Endodermal cell (in vitro differentiated cells): ENCODE results near the gene CCND2. TPM values are rescaled to one million over a fixed set of nuclear protein-coding genes. Genes with fewer than 3 reads are reported as not detected.
A peak's percentile ranks its signal among the peaks of the same experiment; 100 is the strongest.

Source experiments
- DNase-seq: peaks from one replicate; pipeline ENCODE4 v3.0.0-alpha.2; 2017
- H3K27ac ChIP-seq: 2 replicates; pipeline ENCODE4 v1.5.1; 2013; ENCODE audit warnings: mild to moderate bottlenecking, low read depth, low read length, moderate library complexity
- H3K27me3 ChIP-seq: 2 replicates; pipeline ENCODE4 v1.6.1; 2013; ENCODE audit warnings: mild to moderate bottlenecking, low read length, moderate library complexity; ENCODE audit not compliant: insufficient read depth, control insufficient read depth, poor library complexity, severe bottlenecking
- H3K36me3 ChIP-seq: 2 replicates; pipeline ENCODE4 v1.7.0; 2013; ENCODE audit warnings: mild to moderate bottlenecking, low read length, moderate library complexity; ENCODE audit not compliant: control insufficient read depth, insufficient read depth
- H3K4me1 ChIP-seq: one replicate; pipeline ENCODE4 v1.7.0; 2013; ENCODE audit warnings: low read length; ENCODE audit not compliant: control insufficient read depth, insufficient read depth
- H3K4me3 ChIP-seq: 2 replicates; pipeline ENCODE4 v1.5.1; 2013; ENCODE audit warnings: mild to moderate bottlenecking, low read length, moderate library complexity
- H3K9ac ChIP-seq: 2 replicates; pipeline ENCODE4 v1.6.1; 2013; ENCODE audit warnings: mild to moderate bottlenecking, low read length, moderate library complexity; ENCODE audit not compliant: poor library complexity, severe bottlenecking; ENCODE audit errors: extremely low read depth
- H3K9me3 ChIP-seq: 2 replicates; pipeline ENCODE4 v1.6.1; 2013; ENCODE audit warnings: mild to moderate bottlenecking, low read length, moderate library complexity; ENCODE audit not compliant: control insufficient read depth
- H3K27ac Mint-ChIP-seq: 2 replicates; pipeline ENCODE4 v1.8.0; 2020; ENCODE audit warnings: mixed read lengths
- H3K27me3 Mint-ChIP-seq: 2 replicates; pipeline ENCODE4 v1.8.0; 2021; ENCODE audit warnings: mild to moderate bottlenecking, mixed read lengths; ENCODE audit not compliant: insufficient read depth
- H3K36me3 Mint-ChIP-seq: 2 replicates; pipeline ENCODE4 v1.8.0; 2020; ENCODE audit warnings: low read depth, mixed read lengths
- H3K4me1 Mint-ChIP-seq: 2 replicates; pipeline ENCODE4 v1.8.0; 2020; ENCODE audit warnings: mixed read lengths
- H3K4me3 Mint-ChIP-seq: 2 replicates; pipeline ENCODE4 v1.8.0; 2020; ENCODE audit warnings: mild to moderate bottlenecking, moderate library complexity, mixed read lengths
- H3K9me3 Mint-ChIP-seq: 2 replicates; pipeline ENCODE4 v1.8.0; 2020; ENCODE audit warnings: mild to moderate bottlenecking, mixed read lengths
- CTCF ChIP-seq: fragments of 200-600 bp; sonication (generic); conservative IDR thresholded peaks from 2 replicates; pipeline ENCODE4 v1.5.0; 2021; ENCODE audit warnings: antibody characterized with exemption, mild to moderate bottlenecking
- WGBS, 2 experiments: methylation state at CpG; one replicate each; pipeline versions ENCODE4 v1.1.5 to v1.1.7; 2013; ENCODE audit warnings: missing lambda C conversion rate in 2 of 2, mixed read lengths in 1 of 2; ENCODE audit not compliant: insufficient coverage in 1 of 2, insufficient read length in 1 of 2; 5-methylcytosine and 5-hydroxymethylcytosine counted together
- total RNA-seq, 2 donors: library from RNA; stranded (reverse); fragmentation: NEBNext Ultra II Directional in 1 of 2; extraction: Animal tissue kit (Norgen Biotek cat#: 25700) in 1 of 2; gene quantifications; 2 replicates in 1 of 2; 3 replicates in 1 of 2; pipeline ENCODE4 v1.2.1, GENCODE V29; 2021

The CCND2 gene
- total RNA-seq, 2 donors from 2014 or later = 286 to 362 TPM

- Mint-ChIP-seq H3K36me3 (peaks cover 94% of the 10 kb centered on the region), H3K27me3 (peaks cover 9% of the 10 kb centered on the region), H3K4me1 (peaks cover 40% of the 10 kb centered on the region), H3K9me3 (no peaks in the 10 kb centered on the region), H3K27ac (no peak overlapping the region), H3K4me3 (no peak overlapping the region)
- peaks cover 7% of the 10 kb centered on the region for H3K27me3 ChIP-seq
- no peak overlapping the region for H3K4me3 ChIP-seq
- peaks cover 58% of the 10 kb centered on the region for H3K36me3 ChIP-seq
- peaks cover 22% of the 10 kb centered on the region for H3K4me1 ChIP-seq
- 89% methylated on average over 9 to 15 of the region's 15 CpGs for WGBS, 2 experiments
- no peaks in the 10 kb centered on the region for H3K9me3 ChIP-seq
- DNase-seq = peak; percentile 44
- TF ChIP-seq CTCF = no peak
- H3K27ac ChIP-seq = no peak overlapping the region
- no peak overlapping the region for H3K9ac ChIP-seq
These were observed 7.0 kb downstream of the CCND2 start for GRCh38 chr12:4280351-4281163.

- H3K4me1 Mint-ChIP-seq = peaks cover 37% of the 10 kb centered on the region
- Histone ChIP-seq H3K4me3 (no peak overlapping the region), H3K27me3 (peaks cover under 1% of the 10 kb centered on the region), H3K27ac (no peak overlapping the region), H3K9ac (no peak overlapping the region), H3K36me3 (peaks cover 64% of the 10 kb centered on the region), H3K4me1 (peaks cover 22% of the 10 kb centered on the region), H3K9me3 (no peaks in the 10 kb centered on the region)
- TF ChIP-seq CTCF = no peak
- no peak overlapping the region for H3K4me3 Mint-ChIP-seq
- H3K27me3 Mint-ChIP-seq = peaks cover 2% of the 10 kb centered on the region
- H3K9me3 Mint-ChIP-seq = no peaks in the 10 kb centered on the region
- peaks cover 95% of the 10 kb centered on the region for H3K36me3 Mint-ChIP-seq
- no peak overlapping the region for H3K27ac Mint-ChIP-seq
- 94% methylated on average over 9 to 16 of the region's 16 CpGs for WGBS, 2 experiments
- DNase-seq = no peak
These were observed 7.7 kb downstream of the CCND2 start for GRCh38 chr12:4281173-4281654.

- no peak overlapping the region for H3K4me3 ChIP-seq
- H3K27me3 ChIP-seq = no peaks in the 10 kb centered on the region
- 94% methylated on average over 6 to 16 of the region's 16 CpGs for WGBS, 2 experiments
- H3K36me3 Mint-ChIP-seq = peaks cover 95% of the 10 kb centered on the region
- H3K9me3 ChIP-seq = no peaks in the 10 kb centered on the region
- TF ChIP-seq CTCF = no peak
- peak; percentile 50 for DNase-seq
- no peaks in the 10 kb centered on the region for H3K27me3 Mint-ChIP-seq
- no peak overlapping the region for H3K4me3 Mint-ChIP-seq
- H3K36me3 ChIP-seq = peaks cover 66% of the 10 kb centered on the region
- no peak overlapping the region for H3K27ac Mint-ChIP-seq
- H3K4me1 ChIP-seq = peaks cover 19% of the 10 kb centered on the region
- H3K9ac ChIP-seq = no peak overlapping the region
- H3K4me1 Mint-ChIP-seq = peaks cover 26% of the 10 kb centered on the region
- H3K27ac ChIP-seq = no peak overlapping the region
- H3K9me3 Mint-ChIP-seq = no peaks in the 10 kb centered on the region
These were observed 8.7 kb downstream of the CCND2 start for GRCh38 chr12:4282103-4282891.
